ENCODE measurements around the gene HSD17B3.
"Not testable (repeated sequence)": the region's sequence is repeated elsewhere in the genome, so short reads cannot be mapped to it uniquely, and the experiment has no call there.

HSD17B3 gene

GRCh38 chr9:96201140-96201539, 100.8 kb downstream of the HSD17B3 start:
- DNase-seq (ENCODE audit: low read depth in 2 of 2, low spot score in 1 of 2) = no peak

- DNase-seq (ENCODE audit: low read depth in 2 of 2, low spot score in 1 of 2) = no peak
Observed at GRCh38 chr9:96199006-96199405, 103.0 kb downstream of the HSD17B3 start.

- DNase-seq (ENCODE audit: low read depth in 2 of 2, low spot score in 1 of 2) = no peak
Observed at GRCh38 chr9:96195541-96195940, 106.4 kb downstream of the HSD17B3 start.

- no peak for DNase-seq (ENCODE audit: low read depth in 2 of 2, low spot score in 1 of 2)
Observed at GRCh38 chr9:96193236-96193755, 108.7 kb downstream of the HSD17B3 start.

- no peak for DNase-seq (ENCODE audit: low read depth in 2 of 2, low spot score in 1 of 2)
Observed at GRCh38 chr9:96192710-96193109, 109.3 kb downstream of the HSD17B3 start.

- DNase-seq (ENCODE audit: low read depth in 2 of 2, low spot score in 1 of 2) = no peak
Observed at GRCh38 chr9:96189995-96190394, 112.0 kb downstream of the HSD17B3 start.

- not testable (repeated sequence) for DNase-seq (ENCODE audit: low read depth in 2 of 2, low spot score in 1 of 2)
Observed at GRCh38 chr9:96189581-96189980, 112.4 kb downstream of the HSD17B3 start.

GRCh38 chr9:96188571-96188970, 113.4 kb downstream of the HSD17B3 start:
- no peak for DNase-seq (ENCODE audit: low read depth in 2 of 2, low spot score in 1 of 2)

GRCh38 chr9:96187151-96187555, 114.8 kb downstream of the HSD17B3 start:
- DNase-seq (ENCODE audit: low read depth in 2 of 2, low spot score in 1 of 2) = no peak

GRCh38 chr9:96186591-96187011, 115.4 kb downstream of the HSD17B3 start:
- no peak for DNase-seq (ENCODE audit: low read depth in 2 of 2, low spot score in 1 of 2)

- no peak for DNase-seq (ENCODE audit: low read depth in 2 of 2, low spot score in 1 of 2)
Observed at GRCh38 chr9:96185518-96186156, 116.3 kb downstream of the HSD17B3 start.
